HEK293 (cell line): Measurements from ENCODE around the gene MRPS2.

Experiments used
- EGR2 ChIP-seq: fragments of 450-650 bp; formaldehyde crosslinking; IDR thresholded peaks from 2 replicates; pipeline ENCODE4 v1.5.1; 2016; ENCODE audit warnings: low read depth, missing biosample characterization, missing genetic modification characterization
- GLI2 ChIP-seq: fragments of 450-650 bp; formaldehyde crosslinking; IDR thresholded peaks from 2 replicates; pipeline ENCODE4; 2017; ENCODE audit warnings: missing biosample characterization, missing genetic modification characterization, low read depth, borderline replicate concordance
- MZF1 ChIP-seq: fragments of 450-650 bp; formaldehyde crosslinking; IDR thresholded peaks from 2 replicates; pipeline ENCODE4 v1.5.1; 2017; ENCODE audit warnings: missing biosample characterization, missing genetic modification characterization, borderline replicate concordance
- OVOL3 ChIP-seq: fragments of 450-650 bp; formaldehyde crosslinking; IDR thresholded peaks from 2 replicates; pipeline ENCODE4 v1.5.1; 2016; ENCODE audit warnings: missing biosample characterization, missing genetic modification characterization
- SCRT2 ChIP-seq: fragments of 450-650 bp; formaldehyde crosslinking; IDR thresholded peaks from 2 replicates; pipeline ENCODE4 v1.5.1; 2016; ENCODE audit warnings: missing biosample characterization, missing genetic modification characterization
- ZBTB20 ChIP-seq: fragments of 450-650 bp; formaldehyde crosslinking; IDR thresholded peaks from 2 replicates; pipeline ENCODE4 v1.5.1; 2016; ENCODE audit warnings: missing biosample characterization, missing genetic modification characterization
- ZBTB48 ChIP-seq: fragments of 450-650 bp; formaldehyde crosslinking; IDR thresholded peaks from 2 replicates; pipeline ENCODE4 v1.5.1; 2016; ENCODE audit warnings: missing biosample characterization, missing genetic modification characterization
- ZBTB7A ChIP-seq: fragments of 450-650 bp; formaldehyde crosslinking; IDR thresholded peaks from 2 replicates; pipeline ENCODE4 v1.5.1; 2016; ENCODE audit warnings: low read depth, missing biosample characterization, missing genetic modification characterization
- ZNF10 ChIP-seq: fragments of 450-650 bp; formaldehyde crosslinking; IDR thresholded peaks from 2 replicates; pipeline ENCODE4 v1.5.1; 2017; ENCODE audit warnings: missing biosample characterization, missing genetic modification characterization
- ZNF112 ChIP-seq: fragments of 450-650 bp; formaldehyde crosslinking; IDR thresholded peaks from 2 replicates; pipeline ENCODE4 v1.5.0; 2017; ENCODE audit warnings: missing biosample characterization, missing genetic modification characterization
- ZNF114 ChIP-seq: fragments of 450-650 bp; formaldehyde crosslinking; IDR thresholded peaks from 2 replicates; pipeline ENCODE4 v1.5.0; 2017; ENCODE audit warnings: missing biosample characterization, missing genetic modification characterization
- ZNF140 ChIP-seq: fragments of 450-650 bp; formaldehyde crosslinking; IDR thresholded peaks from 2 replicates; pipeline ENCODE4 v1.5.1; 2016; ENCODE audit warnings: missing biosample characterization, missing genetic modification characterization
- ZNF175 ChIP-seq: fragments of 450-650 bp; formaldehyde crosslinking; IDR thresholded peaks from 2 replicates; pipeline ENCODE4 v1.5.1; 2016; ENCODE audit warnings: missing biosample characterization, missing genetic modification characterization
- ZNF23 ChIP-seq: fragments of 450-650 bp; formaldehyde crosslinking; IDR thresholded peaks from 2 replicates; pipeline ENCODE4 v1.5.1; 2016; ENCODE audit warnings: missing biosample characterization, missing genetic modification characterization, borderline replicate concordance
- ZNF292 ChIP-seq: fragments of 450-650 bp; formaldehyde crosslinking; IDR thresholded peaks from 2 replicates; pipeline ENCODE4 v1.5.1; 2016; ENCODE audit warnings: low read depth, missing biosample characterization, missing genetic modification characterization, borderline replicate concordance
- ZNF341 ChIP-seq: fragments of 450-650 bp; formaldehyde crosslinking; IDR thresholded peaks from 2 replicates; pipeline ENCODE4; 2016; ENCODE audit warnings: low read depth, missing biosample characterization, missing genetic modification characterization
- ZNF354C ChIP-seq: fragments of 450-650 bp; formaldehyde crosslinking; IDR thresholded peaks from 2 replicates; pipeline ENCODE4 v1.5.1; 2016; ENCODE audit warnings: missing biosample characterization, missing genetic modification characterization, low read depth, borderline replicate concordance
- ZNF426 ChIP-seq: fragments of 450-650 bp; formaldehyde crosslinking; IDR thresholded peaks from 2 replicates; pipeline ENCODE4 v1.5.1; 2017; ENCODE audit warnings: missing biosample characterization, missing genetic modification characterization, mild to moderate bottlenecking, inconsistent platforms, moderate library complexity
- ZNF843 ChIP-seq: fragments of 450-650 bp; formaldehyde crosslinking; IDR thresholded peaks from 2 replicates; pipeline ENCODE4 v1.5.1; 2016; ENCODE audit warnings: missing biosample characterization, missing genetic modification characterization
- ZSCAN23 ChIP-seq: fragments of 450-650 bp; formaldehyde crosslinking; IDR thresholded peaks from 2 replicates; pipeline ENCODE4 v1.5.1; 2016; ENCODE audit warnings: missing biosample characterization, missing genetic modification characterization
- TF ChIP-seq, protein P1 (sequence below): fragments of 450-650 bp; formaldehyde crosslinking; IDR thresholded peaks from 2 replicates; pipeline ENCODE4 v1.5.1; 2016; ENCODE audit warnings: missing biosample characterization, missing genetic modification characterization
- TF ChIP-seq, protein P2 (sequence below): fragments of 450-650 bp; formaldehyde crosslinking; IDR thresholded peaks from 2 replicates; pipeline ENCODE4 v1.5.1; 2016; ENCODE audit warnings: missing biosample characterization, missing genetic modification characterization, borderline replicate concordance
- TF ChIP-seq, protein P3 (sequence below): fragments of 450-650 bp; formaldehyde crosslinking; IDR thresholded peaks from 2 replicates; pipeline ENCODE4 v1.5.1; 2016; ENCODE audit warnings: missing biosample characterization, missing genetic modification characterization
- TF ChIP-seq, protein P4 (sequence below): fragments of 450-650 bp; formaldehyde crosslinking; IDR thresholded peaks from 2 replicates; pipeline ENCODE4 v1.5.1; 2016; ENCODE audit warnings: missing biosample characterization, missing genetic modification characterization
- TF ChIP-seq, protein P5 (sequence below): fragments of 450-650 bp; formaldehyde crosslinking; IDR thresholded peaks from 2 replicates; pipeline ENCODE4 v1.5.1; 2016; ENCODE audit warnings: missing biosample characterization, missing genetic modification characterization
- TF ChIP-seq, protein P6 (sequence below): IDR thresholded peaks from 2 replicates; pipeline ENCODE4 v1.6.1; 2011; ENCODE audit warnings: mild to moderate bottlenecking, low read depth, low read length, borderline replicate concordance
- TF ChIP-seq, protein P7 (sequence below): fragments of 450-650 bp; formaldehyde crosslinking; IDR thresholded peaks from 2 replicates; pipeline ENCODE4 v1.5.1; 2017; ENCODE audit warnings: missing biosample characterization, missing genetic modification characterization

MRPS2 gene

DNA sequence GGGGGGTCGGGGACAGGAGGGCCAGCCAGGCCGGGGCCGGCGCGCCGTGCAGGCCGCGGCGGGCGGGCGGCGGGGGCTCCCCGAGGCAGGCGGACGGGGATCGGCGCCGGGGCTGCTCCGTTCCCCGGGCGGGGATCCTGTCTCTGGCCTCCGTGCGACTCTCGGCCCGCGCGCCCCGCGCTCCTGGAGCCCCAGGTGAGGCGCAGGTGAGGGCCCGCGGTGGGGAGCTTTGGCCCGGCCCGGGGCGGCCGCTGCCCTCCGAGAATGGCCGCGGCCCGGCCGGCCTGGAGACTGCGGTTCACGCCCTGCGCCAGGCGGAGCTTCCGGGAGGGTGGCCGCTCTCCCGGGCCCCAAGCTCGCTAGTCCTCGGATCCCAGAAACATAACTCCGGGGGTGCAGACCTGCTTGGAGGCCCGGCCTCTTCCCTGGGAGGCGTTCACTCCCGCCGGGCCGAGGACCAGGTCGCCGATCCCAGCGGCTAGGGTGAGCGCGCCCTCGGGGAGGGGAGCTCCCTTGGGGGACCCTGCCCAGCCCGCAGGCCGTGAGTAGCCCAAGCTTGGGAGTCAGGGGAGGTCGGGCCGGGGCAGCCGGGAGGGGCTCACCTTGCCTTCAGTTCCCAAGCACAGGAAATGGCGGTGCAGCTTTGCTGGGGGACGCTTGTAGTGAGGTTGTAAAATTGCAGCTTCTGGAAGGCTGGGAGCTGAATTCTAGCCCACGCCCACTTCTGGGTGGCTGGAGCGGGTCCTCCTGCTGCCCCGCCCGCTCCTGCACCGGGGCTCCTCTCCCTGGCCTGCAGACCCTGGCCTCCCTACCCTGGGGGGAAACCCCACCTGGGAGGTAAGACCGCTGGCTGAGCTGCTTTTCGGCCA is 20.2 kb upstream of the MRPS2 start (continued):
- TF ChIP-seq EGR2 (tag by site-specific recombination) (no peak), ZNF114 (tag by site-specific recombination) (no peak), ZNF341 (tag by site-specific recombination) (peak; percentile 89), ZNF426 (tag by site-specific recombination) (no peak), SCRT2 (tag by site-specific recombination) (no peak), ZNF354C (tag by site-specific recombination) (no peak), ZNF292 (tag by site-specific recombination) (no peak), MZF1 (tag by site-specific recombination) (no peak), ZNF10 (no peak), ZNF112 (no peak), GLI2 (tag by site-specific recombination) (no peak), ZNF23 (tag by site-specific recombination) (no peak), ZNF140 (tag by site-specific recombination) (no peak), ZBTB7A (tag by site-specific recombination) (no peak), OVOL3 (no peak), ZNF175 (no peak), ZBTB20 (tag by site-specific recombination) (peak; percentile 89), ZBTB48 (tag by site-specific recombination) (no peak), ZSCAN23 (tag by site-specific recombination) (no peak), ZNF843 (tag by site-specific recombination) (no peak)
- TF ChIP-seq, protein P1, sequence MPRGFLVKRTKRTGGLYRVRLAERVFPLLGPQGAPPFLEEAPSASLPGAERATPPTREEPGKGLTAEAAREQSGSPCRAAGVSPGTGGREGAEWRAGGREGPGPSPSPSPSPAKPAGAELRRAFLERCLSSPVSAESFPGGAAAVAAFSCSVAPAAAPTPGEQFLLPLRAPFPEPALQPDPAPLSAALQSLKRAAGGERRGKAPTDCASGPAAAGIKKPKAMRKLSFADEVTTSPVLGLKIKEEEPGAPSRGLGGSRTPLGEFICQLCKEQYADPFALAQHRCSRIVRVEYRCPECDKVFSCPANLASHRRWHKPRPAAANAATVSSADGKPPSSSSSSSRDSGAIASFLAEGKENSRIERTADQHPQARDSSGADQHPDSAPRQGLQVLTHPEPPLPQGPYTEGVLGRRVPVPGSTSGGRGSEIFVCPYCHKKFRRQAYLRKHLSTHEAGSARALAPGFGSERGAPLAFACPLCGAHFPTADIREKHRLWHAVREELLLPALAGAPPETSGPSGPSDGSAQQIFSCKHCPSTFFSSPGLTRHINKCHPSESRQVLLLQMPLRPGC (tag by site-specific recombination), result no peak
- TF ChIP-seq, protein P2, sequence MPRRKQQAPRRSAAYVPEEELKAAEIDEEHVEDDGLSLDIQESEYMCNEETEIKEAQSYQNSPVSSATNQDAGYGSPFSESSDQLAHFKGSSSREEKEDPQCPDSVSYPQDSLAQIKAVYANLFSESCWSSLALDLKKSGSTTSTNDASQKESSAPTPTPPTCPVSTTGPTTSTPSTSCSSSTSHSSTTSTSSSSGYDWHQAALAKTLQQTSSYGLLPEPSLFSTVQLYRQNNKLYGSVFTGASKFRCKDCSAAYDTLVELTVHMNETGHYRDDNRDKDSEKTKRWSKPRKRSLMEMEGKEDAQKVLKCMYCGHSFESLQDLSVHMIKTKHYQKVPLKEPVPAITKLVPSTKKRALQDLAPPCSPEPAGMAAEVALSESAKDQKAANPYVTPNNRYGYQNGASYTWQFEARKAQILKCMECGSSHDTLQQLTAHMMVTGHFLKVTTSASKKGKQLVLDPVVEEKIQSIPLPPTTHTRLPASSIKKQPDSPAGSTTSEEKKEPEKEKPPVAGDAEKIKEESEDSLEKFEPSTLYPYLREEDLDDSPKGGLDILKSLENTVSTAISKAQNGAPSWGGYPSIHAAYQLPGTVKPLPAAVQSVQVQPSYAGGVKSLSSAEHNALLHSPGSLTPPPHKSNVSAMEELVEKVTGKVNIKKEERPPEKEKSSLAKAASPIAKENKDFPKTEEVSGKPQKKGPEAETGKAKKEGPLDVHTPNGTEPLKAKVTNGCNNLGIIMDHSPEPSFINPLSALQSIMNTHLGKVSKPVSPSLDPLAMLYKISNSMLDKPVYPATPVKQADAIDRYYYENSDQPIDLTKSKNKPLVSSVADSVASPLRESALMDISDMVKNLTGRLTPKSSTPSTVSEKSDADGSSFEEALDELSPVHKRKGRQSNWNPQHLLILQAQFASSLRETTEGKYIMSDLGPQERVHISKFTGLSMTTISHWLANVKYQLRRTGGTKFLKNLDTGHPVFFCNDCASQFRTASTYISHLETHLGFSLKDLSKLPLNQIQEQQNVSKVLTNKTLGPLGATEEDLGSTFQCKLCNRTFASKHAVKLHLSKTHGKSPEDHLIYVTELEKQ, result no peak
- TF ChIP-seq, protein P3, sequence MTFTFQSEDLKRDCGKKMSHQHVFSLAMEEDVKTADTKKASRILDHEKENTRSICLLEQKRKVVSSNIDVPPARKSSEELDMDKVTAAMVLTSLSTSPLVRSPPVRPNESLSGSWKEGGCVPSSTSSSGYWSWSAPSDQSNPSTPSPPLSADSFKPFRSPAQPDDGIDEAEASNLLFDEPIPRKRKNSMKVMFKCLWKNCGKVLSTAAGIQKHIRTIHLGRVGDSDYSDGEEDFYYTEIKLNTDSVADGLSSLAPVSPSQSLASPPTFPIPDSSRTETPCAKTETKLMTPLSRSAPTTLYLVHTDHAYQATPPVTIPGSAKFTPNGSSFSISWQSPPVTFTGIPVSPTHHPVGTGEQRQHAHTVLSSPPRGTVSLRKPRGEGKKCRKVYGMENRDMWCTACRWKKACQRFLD (tag by site-specific recombination), result no peak
- TF ChIP-seq, protein P4, sequence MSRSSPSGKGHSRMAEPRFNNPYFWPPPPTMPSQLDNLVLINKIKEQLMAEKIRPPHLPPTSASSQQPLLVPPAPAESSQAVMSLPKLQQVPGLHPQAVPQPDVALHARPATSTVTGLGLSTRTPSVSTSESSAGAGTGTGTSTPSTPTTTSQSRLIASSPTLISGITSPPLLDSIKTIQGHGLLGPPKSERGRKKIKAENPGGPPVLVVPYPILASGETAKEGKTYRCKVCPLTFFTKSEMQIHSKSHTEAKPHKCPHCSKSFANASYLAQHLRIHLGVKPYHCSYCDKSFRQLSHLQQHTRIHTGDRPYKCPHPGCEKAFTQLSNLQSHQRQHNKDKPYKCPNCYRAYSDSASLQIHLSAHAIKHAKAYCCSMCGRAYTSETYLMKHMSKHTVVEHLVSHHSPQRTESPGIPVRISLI (tag by site-specific recombination), result no peak
- TF ChIP-seq, protein P5, sequence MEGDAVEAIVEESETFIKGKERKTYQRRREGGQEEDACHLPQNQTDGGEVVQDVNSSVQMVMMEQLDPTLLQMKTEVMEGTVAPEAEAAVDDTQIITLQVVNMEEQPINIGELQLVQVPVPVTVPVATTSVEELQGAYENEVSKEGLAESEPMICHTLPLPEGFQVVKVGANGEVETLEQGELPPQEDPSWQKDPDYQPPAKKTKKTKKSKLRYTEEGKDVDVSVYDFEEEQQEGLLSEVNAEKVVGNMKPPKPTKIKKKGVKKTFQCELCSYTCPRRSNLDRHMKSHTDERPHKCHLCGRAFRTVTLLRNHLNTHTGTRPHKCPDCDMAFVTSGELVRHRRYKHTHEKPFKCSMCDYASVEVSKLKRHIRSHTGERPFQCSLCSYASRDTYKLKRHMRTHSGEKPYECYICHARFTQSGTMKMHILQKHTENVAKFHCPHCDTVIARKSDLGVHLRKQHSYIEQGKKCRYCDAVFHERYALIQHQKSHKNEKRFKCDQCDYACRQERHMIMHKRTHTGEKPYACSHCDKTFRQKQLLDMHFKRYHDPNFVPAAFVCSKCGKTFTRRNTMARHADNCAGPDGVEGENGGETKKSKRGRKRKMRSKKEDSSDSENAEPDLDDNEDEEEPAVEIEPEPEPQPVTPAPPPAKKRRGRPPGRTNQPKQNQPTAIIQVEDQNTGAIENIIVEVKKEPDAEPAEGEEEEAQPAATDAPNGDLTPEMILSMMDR (tag by site-specific recombination), result no peak
- TF ChIP-seq, protein P6, sequence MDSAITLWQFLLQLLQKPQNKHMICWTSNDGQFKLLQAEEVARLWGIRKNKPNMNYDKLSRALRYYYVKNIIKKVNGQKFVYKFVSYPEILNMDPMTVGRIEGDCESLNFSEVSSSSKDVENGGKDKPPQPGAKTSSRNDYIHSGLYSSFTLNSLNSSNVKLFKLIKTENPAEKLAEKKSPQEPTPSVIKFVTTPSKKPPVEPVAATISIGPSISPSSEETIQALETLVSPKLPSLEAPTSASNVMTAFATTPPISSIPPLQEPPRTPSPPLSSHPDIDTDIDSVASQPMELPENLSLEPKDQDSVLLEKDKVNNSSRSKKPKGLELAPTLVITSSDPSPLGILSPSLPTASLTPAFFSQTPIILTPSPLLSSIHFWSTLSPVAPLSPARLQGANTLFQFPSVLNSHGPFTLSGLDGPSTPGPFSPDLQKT, result no peak
- TF ChIP-seq, protein P7, sequence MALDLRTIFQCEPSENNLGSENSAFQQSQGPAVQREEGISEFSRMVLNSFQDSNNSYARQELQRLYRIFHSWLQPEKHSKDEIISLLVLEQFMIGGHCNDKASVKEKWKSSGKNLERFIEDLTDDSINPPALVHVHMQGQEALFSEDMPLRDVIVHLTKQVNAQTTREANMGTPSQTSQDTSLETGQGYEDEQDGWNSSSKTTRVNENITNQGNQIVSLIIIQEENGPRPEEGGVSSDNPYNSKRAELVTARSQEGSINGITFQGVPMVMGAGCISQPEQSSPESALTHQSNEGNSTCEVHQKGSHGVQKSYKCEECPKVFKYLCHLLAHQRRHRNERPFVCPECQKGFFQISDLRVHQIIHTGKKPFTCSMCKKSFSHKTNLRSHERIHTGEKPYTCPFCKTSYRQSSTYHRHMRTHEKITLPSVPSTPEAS (tag by site-specific recombination), result no peak
